NCI-H524 treated with DMSO at 0.1 percent for 48 hours (cell line): Measurements from ENCODE around the gene TES.
"Not testable (repeated sequence)": the region's sequence is repeated elsewhere in the genome, so short reads cannot be mapped to it uniquely, and the experiment has no call there.

Experiments used
- DNase-seq: peaks from one replicate; lab custom pipeline; 2025; lab: John Stamatoyannopoulos, UW

TES gene

DNA sequence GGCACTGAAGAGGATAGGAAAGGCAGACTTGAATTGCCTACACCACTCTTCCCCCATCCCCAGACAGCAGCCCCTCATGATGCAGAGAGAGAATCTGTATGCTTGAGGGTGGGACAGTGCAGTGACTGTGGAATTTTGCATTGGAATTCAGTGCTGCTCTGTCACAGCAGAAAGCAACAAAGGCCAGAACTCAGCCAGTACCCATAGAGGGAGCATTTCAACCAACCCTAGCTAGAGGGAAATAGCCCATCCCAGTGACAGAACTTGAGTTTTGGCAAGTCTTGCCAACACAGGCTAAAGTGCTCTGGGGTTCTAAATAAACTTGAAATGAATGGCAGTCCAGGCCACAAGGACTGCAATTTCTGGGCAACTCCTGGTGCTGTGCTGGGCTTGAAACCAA lies 80.4 kb downstream of the TES start:
- no peak for DNase-seq

DNA sequence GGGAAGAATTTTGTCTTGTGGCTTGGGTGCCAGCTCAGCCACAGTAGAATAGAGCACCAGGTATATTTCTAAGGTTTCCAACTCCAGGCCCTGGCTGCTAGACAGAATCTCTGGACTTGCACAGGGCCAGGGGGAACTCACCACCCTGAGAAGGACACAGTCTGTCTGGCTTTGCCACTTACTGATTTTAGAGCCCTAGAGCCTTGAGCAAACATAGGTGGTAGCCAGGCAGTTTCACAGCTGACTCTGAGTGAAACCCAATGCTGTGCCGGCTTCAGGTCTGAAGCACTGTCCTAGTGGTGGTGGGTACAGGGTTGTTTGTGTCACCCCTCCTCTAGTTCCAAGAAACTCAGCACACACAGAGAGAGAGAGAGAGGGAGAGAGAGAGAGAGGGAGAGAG lies 81.6 kb downstream of the TES start:
- DNase-seq, result no peak

- no peak for DNase-seq
Measured at GRCh38 chr7:116292381-116292780, 82.0 kb downstream of the TES start.

GRCh38 chr7:116293139-116293538 lies 82.8 kb downstream of the TES start:
- DNase-seq, result no peak

DNA sequence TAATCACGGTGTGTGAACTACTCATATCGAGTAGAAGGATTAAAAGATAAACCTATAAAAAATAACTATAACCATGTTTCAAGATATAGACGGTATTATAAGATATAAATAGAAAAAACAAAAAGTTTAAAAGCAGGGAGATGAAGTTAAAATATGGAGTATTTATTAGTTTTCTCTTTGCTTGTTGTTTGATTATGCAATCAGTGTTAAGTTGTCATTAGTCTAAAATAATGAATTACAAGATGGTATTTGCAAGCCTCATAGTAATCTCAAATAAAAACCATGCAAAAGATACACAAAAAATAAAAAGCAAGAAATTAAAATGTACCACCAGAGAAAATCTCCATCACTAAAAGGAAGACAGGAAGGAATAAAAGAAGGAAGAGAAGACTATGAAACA lies 83.3 kb downstream of the TES start:
- DNase-seq, result no peak

DNA sequence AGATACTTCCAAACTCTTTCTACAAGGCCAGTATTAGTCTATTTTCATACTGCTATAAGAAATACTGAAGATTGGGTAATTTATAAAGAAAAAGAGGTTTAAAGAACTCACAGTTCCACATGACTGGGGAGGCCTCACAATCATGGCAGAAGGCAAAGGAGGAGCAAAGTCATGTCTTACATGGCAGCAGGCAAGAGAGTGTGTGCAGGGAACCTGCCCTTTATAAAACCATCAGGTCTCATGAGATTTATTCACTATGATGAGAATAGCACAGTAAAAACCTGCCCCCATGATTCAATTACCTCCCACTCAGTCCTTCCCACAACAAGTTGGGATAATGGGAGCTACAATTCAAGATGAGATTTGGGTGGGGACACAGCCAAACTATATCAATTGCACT lies 85.6 kb downstream of the TES start:
- not testable (repeated sequence) for DNase-seq

DNA sequence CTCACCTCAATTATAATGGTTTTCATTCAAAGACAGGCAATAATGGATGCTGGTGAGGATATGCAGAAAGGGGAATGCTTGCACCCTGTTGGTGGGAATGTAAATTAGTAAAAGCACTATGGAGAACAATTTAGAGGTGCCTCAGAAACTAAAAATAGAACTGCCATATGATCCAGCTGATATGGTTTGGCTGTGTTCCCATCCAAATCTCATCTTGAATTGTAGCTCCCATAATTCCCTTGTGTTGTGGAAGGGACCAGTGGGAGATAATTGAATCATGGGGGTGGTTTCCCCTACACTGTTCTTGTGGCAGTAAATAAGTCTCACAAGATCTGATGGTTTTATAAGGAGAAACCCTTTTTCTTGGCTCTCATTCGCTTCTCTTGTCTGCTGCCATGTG lies 87.7 kb downstream of the TES start:
- DNase-seq, result no peak

- no peak for DNase-seq
Measured at GRCh38 chr7:116298576-116298975, 88.2 kb downstream of the TES start.

- no peak for DNase-seq
Measured at GRCh38 chr7:116305485-116306408, 95.4 kb downstream of the TES start.

- no peak for DNase-seq
Measured at GRCh38 chr7:116306409-116307048, 96.2 kb downstream of the TES start.

GRCh38 chr7:116307253-116307652 lies 96.9 kb downstream of the TES start:
- DNase-seq, result no peak
